HUDEP-2 (cell line): ENCODE measurements around the gene STT3A.
"Not testable (repeated sequence)": the region's sequence is repeated elsewhere in the genome, so short reads cannot be mapped to it uniquely, and the experiment has no call there.

Experiments used
- DNase-seq, 76 experiments: peaks; one replicate each; lab custom pipeline; 2025; ENCODE audit not compliant: unreplicated experiment in 76 of 76; lab: John Stamatoyannopoulos, UW

STT3A gene

DNA sequence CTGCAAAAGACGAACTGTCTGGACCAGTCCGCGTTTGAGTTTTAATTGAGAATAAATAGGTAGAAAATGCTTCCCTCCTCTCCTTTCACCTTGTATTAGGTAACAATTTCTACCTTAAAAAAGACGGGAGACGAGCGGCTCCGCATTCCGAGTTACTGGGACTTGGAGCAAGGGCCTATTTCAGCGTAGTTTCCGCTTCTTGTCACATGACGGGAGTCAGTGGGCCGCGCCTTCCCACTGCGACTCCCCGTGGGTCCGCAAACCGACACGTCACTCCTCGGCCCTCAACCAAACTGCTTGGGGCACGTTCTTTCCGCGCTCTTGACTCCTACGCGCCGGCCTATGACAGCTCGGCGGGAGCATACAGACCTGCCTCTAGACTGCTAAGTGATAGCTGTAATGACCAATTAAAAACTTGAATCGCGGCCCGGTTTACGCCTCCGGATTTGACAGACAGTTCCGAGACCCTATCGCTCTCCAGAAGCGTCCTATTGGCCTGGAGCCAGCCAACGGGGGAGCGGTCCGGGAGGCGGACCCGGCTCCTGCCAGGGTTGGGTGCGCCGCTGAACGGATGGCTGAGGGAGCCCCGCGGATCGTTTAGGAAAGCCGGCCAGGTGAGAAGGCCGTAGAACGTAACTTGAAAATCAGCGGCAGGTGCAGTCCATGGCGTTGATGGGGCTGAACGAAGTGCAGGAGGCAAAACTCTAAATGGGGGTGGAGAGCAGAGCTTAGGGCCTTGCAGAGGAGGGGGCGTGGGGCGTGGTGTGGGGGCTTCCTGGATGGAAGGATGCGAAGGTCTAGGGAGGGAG, at the start of gene STT3A:
TSS of gene STT3A (plus strand) at position 548 of the 809 bp plus-strand sequence. CDS start 3,064 bp downstream, outside the sequence.
- DNase-seq: peak; percentile 16 to 99 (median 98)

DNA sequence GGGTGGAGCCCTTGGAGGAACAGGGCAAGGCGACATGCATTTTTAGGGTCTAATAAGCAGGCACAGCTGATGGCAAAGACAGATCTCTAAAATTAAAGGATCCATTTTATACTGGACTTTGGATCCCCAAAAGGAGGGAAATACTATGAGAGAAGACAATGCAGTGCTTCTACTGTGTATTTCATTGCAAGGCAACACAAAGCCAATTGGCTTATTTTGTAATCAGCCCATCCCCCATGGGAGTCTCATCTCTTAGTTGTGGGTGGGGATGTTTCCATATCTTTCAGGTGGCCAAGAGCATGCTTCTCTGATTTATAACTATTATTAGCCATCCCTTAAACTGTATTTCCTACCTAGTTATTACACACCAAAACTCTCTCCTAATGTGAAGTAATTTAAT, 41.9 kb upstream of the STT3A start:
- DNase-seq: peak in 3 of 76 experiments; percentile 7 to 19 (median 9)

DNA sequence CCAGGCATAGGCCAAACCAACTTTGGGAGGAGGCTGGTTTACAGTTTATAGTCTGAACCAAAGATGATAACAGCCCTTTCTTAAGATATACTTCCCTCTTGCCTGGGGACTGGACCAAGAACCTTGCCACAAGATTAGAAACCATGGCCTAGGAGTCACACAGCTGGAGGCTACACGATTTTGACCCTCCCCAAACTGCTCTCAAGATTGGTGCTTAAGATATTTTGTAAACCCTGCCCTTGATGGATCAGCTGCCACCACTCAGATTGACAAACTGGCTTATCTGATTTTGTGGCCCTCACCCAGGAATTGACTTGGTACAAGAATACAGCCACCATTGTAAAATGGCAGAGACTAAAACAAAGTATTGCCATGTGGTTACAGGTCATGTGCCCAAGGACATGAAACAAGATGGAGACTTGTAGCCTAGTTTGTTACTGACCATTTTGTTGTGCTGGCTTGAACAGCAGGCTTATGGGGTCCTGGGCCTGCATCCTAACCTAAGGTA, 40.8 kb upstream of the STT3A start:
- DNase-seq: peak in 44 of 76 experiments; percentile 4 to 86 (median 59)

DNA sequence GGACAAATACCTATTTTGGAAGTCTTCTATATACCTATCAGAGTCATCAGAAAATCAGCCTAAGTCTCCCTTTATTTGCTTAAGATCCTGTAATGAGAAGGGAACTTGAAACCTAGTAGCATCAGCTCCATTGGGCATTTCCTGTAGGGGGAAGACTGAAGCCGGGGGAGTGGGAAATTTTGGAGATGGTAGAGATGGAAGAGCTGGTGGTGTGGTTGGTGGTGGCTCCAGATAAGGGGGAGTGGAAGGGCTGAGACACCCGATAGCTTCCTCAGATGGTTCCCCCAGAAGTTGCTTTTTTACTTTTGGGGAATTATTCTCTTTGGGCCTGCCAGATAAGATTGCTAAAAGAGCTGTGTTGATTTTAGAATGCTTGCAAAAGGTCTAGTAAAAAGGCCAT, 39.7 kb upstream of the STT3A start:
- peak in 36 of 76 experiments; percentile 5 to 73 (median 34) for DNase-seq

DNA sequence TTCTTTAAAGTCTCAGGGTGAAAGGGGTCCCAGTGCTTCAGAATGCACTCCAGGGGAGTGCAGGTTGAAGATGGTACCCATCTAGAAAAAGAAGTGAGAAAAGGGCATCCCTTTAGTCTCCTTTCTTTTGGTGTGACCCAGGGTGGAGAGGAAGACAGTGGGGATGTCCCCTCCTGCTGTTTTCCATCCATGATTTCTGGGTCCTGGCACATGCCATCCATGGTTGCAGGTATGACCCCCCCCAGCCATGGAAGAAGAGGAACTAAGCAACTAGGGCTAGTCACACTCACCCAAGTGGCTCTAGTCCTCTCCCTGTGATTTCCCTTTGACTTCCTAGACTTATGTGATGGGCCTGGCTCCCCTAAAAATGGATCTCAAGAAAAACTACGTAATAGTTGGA, 39.3 kb upstream of the STT3A start:
- peak in 1 of 76 experiments; percentile 47 for DNase-seq

DNA sequence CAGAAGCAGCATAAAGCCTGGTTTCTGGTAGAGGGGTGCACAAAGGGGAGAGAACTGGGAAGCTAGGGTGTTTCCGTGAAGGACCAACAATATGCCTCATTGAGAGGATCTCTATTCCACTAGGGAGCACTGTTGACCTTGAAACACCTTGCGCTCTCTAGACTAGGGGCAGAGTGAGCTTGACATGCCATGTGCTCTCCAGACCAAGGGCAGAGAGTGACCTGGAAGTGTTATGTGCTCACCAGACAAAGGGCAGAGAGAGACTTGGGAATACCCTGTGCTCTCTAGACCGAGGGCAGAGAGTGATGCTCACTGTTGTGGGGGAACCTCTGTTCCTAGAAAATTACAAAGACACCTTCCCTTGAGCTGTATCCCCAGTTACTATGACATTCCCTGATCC, 38.6 kb upstream of the STT3A start:
- DNase-seq: peak in 11 of 76 experiments; percentile 8 to 49 (median 20)

DNA sequence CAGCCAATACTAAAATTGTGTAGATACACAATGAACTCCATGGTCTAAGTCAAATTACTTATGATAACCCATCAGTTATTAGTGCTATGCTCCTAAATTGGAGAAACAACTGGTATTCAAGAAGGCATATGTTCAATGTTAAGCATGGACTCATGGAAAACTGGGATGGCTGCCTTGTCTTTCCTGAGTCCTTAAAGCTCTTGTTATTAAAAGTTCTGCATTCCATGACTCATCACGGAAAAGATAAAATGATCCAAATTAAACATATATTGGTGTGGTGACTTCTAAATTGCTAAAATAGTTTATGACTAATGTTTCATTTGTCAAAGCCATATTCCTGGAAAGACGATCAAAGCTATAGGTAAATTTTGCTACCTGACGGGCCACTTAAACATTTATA, 32.8 kb upstream of the STT3A start:
- DNase-seq: no peak

DNA sequence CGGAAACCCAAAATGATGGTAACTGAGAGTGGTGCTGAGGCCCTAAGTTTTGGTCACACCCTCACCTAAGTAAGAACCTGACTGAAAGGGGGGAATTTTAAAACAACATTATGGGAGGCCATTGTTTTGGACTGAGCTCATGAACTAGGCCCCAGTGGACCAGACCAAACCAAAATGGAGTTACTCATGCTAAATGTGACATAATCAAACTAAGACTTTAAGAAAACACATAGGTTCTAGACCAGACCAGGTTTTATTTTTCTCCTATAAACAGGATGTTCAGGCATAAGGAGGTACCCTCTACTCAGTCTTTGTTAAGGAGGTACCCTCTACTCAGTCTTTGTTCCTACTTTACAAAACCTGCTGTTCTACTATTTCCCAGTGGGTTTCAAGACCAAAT, 30.7 kb upstream of the STT3A start:
- no peak for DNase-seq

DNA sequence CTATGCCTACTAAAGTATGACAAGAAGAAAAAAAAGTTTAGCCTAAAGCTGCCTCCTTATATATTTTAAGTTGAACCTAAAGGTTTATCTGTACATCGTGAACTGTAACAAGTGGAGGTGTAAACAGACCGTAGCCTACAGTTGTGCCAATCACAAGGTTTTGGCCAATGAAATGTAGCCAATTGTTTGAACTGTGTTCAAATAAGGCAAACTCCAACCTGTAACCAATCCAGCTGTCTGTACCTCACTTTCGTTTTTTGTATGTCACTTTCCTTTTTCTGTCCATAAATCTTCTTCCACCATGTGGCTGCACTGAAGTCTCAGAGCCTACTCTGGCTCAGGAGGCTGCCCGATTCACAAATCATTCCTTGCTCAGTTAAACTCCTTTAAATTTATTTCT, 30.2 kb upstream of the STT3A start:
- no peak for DNase-seq

DNA sequence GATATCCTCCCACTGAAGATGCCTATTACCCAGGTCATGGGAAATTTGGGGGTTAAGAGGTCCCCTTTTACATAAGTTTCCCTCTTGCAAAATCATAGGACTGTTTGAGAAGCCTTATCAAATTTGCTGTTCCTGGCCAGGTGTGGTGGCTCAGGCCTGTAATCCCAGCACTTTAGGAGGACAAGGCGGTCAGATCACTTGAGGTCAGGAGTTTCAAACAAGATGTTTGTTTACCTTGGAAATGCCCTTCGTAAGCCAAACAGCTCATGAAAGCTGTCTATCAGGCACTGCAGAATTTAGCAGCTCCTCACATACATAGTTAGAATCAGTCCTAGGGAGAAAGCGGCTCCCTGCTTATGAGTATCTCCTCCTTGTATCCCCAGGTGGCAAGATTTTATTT, 28.3 kb upstream of the STT3A start:
- no peak for DNase-seq

DNA sequence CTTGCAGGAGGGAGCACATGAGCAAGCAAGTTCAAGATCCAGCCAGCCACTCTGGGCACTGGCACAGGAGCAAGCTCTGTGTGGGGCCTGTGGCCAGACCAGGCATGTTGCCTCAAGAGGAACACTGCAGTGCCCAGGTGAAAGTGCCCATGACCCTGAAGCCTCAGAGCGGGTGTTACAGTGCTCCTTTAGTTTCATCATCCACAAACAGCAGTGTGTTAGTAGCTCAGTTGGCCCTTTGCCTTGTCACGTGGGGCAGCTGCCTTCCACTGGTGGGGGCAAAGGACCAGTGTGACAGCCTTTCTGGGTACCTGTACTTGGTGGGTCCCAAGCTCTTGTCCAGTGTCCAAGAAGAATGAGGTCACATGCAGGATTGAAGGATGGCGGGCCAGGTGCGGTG, 26.4 kb upstream of the STT3A start:
- no peak for DNase-seq

DNA sequence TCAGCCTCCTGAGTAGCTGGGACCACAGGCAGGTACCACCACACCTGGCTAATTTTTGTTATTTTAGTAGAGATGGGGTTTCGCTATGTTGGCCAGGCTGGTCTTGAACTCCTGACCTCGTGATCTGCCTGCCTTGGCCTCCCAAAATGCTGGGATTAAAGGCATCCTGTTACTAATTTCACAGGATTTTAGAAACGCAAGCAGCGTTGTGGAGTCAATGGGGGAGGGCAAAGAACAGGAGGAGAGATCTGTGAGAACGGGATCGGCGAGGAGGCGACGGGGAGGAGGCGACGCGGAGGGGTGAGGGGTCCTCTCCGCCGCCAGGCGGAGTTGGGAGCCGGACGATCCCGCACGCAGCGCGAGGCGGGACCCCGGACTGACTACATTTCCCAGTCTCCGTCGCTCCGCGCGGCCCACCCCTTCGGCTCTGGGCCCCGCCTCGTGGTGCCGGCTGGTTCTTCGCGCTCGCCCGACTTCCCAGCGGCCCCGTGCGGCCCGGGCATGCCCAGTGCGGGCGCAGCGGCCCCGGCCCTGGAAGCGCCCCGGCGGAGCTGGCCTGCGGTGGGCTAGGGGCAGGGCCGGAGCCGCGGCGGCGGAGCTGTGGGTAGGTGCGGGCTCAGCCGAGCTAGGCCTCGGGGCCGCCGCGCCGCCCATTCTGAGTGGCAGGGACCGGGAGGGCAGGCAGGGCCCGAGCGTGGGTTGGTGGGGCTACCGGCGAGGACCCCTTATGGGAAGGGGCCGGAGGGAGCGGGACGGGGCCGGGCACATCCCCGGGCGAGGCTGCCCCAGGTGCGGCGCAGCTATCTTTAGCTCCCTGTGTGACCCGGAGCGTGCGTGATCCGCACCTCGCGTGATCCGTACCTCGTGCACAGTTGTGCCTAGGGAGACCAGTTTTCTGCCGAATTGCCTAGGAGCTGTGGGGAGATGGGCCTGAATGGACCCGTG, 23.4 kb upstream of the STT3A start, which contains the start of gene EI24:
TSS of gene EI24 (plus strand) at position 508 of the 945 bp plus-strand sequence. CDS start 3,051 bp downstream, outside the sequence.
- DNase-seq: peak in 75 of 76 experiments; percentile 20 to 94 (median 83)

DNA sequence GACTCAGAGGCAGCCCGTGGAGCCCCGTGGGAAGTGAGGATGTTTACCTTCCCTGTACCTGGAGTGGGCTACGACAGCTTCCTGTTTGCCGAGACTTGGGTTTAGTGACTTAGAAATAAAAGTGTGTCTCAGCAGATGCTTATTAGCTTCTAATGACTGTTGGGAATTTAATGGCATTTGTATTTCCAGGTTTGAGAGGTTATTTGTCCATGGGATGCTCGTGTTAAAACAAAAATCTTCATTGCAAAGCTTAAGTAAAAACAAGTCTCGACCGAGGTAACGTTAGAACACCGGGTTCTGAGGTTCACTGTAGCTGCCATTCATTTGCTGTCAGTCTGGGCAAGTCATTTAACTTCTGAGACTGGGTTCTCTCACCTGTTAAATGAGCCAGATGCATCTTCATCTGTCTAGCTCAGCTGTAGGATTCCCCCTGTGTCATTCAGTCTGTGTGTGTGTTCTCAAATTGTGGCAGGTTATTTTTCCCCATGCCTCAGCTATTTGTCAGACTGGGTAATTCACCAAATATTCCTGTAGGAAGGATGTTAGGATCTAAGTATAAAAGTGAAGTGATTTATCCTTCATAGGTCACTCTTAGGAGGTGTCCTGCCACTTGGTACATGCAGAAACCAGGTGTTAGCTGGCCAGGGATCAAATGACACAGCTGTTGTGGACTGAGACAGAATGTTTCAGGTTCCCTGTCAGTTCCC, 22.6 kb upstream of the STT3A start:
- peak in 1 of 76 experiments; percentile 15 for DNase-seq

DNA sequence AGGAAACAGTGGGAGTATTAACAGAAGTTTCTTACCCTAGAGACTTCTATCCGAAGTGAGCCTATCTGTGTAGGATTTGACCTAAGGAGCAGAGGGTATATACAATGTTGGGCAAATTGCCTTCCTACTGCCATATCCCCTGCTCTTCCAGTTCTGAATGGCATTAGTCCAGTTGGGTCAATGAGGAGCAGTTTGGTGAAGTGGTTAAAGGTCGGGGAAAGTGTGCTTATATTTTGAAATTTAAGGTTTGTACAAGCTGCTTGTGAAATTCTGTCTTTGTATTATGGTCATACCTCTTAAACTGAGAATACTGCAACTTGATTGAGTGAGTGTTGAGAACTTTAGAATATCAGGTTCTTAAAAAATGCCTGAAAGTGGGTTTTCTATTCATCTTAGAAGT, 21.7 kb upstream of the STT3A start:
- no peak for DNase-seq

DNA sequence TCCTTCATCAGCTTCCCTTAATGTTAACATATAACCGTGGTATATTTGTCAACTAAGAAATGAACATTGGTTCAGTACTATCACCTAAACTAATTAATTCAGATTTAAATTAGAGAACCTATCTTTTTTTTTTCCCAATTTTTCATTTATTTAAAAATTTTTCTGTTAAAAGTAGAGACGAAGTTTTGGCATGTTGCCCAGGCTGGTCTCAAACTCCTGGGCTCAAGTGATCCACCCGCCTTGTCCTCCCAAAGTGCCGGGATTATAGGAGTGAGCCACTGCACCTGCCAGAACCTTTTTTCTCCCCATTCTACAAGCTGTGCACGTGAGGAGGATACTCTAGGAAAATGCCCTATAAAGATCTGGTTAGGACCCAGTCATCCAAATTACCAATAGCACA, 19.7 kb upstream of the STT3A start:
- no peak for DNase-seq

DNA sequence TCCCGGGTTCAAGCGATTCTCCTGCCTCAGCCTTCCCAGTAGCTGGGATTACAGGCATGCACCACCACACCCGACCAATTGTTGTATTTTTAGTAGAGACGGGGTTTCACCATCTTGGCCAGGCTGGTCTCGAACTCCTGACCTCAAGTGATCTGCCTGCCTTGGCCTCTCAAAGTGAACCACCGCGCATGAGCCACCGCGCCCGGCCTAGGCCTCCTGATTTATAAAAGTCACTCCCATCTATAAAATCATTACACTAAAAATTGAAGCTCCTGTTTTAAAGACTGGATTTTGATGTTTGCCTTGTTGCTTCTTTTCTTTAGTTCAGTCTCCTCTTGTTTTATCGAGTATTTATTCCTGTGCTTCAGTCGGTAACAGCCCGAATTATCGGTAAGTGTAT, 15.5 kb upstream of the STT3A start:
- not testable (repeated sequence) for DNase-seq

DNA sequence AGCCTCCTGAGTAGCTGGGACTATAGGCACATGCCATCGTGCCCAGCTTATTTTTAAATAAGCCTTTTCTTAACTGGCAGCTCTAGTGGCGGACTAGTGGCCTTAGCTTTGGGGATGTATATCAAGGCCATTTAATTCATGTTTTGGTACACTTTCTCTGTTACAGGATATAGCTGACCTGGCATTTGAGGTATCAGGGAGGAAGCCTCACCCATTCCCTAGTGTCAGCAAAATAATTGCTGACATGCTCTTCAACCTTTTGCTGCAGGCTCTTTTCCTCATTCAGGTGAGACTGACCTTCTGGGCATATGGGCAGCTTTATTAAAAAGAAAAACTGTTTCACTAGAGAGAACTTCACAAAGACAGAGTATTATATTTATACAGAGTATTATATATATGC, 13.9 kb upstream of the STT3A start:
- DNase-seq: no peak

DNA sequence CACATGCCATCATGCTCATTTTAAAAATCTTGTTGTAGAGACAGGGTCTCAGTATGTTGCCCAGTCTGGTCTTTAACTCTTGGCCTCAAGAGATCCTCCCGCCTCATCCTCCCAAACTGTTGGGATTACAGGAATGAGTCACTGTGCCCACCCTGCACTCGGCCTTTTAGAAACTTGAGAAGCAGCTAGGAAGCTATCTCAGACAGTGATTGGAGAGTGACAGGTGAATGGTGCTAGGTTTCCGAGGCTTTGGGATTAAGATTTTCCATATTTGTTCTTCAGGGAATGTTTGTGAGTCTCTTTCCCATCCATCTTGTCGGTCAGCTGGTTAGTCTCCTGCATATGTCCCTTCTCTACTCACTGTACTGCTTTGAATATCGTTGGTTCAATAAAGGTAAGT, 12.8 kb upstream of the STT3A start:
- no peak for DNase-seq

DNA sequence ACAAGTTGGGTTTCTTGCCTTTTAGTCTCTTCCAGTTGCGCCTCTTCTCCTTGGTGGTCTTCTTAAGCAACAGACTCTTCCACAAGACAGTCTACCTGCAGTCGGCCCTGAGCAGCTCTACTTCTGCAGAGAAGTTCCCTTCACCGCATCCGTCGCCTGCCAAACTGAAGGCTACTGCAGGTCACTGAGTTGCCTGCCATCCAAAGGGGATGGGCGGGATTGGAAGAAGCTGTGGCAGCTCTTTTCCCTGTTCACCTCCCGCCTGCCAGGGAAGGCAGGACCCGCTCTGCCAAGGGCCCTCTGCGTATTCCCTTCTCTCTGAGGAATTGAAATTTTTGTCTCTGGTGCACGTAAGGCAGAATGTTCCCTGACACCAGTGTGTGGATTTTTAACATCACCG, 9.2 kb upstream of the STT3A start:
- no peak for DNase-seq

DNA sequence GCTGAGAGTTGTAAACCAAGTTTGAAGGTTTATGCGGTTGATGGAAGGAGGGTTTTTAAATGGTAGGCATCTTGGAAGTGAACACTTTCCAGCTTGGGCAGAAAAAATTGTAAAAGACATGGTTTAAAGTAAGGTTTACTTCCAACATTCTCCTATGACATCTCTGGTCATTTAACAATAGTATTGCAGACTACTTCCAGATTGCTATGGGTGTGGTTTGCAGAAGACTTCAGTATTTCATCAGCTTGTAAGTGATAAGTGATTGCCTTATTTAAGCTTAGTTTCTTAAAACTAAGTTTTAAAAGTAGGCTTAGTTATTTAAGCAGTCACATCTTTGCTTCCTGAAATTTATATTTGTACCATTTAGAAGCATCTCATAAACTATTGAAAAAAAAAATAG, 7.2 kb upstream of the STT3A start:
- no peak for DNase-seq

DNA sequence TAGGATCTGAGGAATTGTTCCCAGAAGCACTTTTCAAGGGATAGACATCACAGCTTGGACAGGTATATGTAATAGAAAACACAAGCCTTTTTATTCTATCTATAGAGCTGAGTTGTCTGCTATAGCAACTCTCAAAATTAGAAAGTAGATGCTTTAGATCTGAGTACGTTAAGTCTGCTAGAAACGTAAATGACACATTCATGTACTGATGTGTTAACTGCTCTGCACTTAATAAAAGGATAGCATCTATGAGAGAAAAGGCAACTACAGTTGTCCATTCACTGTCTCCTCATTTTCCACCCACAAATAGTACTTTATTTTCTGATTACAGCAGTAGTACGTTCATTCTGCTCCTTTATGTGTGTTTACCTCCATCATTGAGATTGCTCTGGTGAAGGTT, 6.0 kb upstream of the STT3A start:
- no peak for DNase-seq
